NCI-H226 (cell line): Measurements from ENCODE around the gene EYA2.

Experiments used
- DNase-seq: peaks from one replicate; pipeline ENCODE4 v3.0.0-alpha.2; 2015

The EYA2 gene

DNA sequence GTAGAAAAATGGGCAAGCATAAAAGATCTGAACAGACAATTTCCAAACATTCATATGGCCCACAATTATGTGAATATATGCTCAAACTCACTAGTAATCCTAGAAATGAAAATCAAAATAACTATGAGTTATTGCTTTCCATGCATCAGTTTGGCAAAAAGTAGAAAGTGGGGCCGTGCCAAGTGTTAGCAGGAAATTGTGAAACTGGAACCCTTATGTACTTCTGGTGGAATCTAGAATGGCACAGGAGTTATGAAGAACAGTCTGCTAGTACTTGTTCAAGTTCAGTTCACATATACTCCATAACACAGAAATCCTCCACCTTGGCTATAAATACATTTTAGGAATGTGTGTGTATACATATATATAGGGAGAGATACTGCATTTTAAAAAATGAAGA, 89.8 kb downstream of the EYA2 start:
- no peak for DNase-seq

DNA sequence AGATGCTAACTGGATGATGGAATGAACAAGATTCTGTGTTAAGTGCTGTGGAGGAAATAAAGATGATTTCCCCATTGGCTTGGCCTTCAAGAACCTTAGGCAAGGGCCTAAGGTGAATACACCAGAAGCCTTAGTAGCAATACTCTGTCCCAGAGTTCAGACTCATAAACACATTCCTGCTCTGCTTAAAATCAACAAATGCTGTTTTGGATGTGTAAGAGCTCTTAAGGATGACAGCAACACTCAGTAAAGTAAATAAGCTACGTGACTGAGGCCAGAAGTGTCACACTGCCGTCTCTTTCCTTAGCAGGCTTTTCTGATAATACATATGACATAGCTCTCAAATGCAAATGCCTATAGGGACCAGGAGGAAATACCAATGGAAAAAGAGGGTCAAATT, 90.6 kb downstream of the EYA2 start:
- no peak for DNase-seq

- no peak for DNase-seq
These were observed 91.0 kb downstream of the EYA2 start for GRCh38 chr20:46985671-46986070.

DNA sequence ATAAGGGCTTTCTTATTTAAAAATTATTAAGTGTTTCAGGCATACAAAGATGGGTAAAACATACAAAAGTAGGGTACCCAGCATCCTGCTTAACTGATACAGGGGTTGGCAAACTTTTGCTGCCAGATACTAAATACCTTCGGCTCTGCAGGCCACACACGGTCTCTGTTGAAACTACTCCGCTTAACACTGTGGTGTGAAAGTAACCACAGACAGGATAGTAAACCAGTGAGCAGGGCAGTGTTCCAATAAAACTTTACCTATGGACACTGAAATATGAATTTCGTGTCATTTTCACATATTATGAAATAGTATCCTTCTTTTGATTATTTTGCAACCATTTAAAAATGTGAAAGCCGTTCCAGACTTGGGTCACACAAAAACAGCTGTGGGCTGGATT, 92.4 kb downstream of the EYA2 start:
- no peak for DNase-seq

DNA sequence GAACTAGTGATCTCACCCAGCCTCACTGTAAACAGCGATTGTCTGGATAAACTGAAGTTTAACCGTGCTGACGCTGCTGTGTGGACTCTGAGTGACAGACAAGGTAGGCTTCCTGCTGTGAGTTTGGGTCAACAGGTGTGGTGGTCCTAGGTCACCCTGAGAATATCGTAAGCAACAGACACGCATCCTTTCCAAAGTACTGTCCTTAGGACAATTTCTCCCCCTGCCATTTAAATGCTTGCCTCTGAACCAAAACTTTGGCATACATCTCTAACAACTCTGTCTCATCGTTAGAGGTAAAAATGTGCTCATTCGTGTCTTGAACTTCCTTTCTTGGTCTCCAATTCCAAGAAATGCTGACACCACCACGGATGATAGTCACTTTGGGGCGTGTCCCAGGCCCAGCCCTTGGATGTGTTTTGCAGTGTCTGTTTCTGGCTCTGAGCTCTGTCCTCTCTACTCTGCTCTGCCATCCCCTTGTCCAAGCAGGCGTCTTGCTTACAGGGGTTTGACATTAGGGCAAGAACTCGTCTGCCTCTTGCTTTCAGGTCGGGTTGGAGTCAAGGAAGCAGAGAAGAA, 95.5 kb downstream of the EYA2 start:
- DNase-seq: no peak

DNA sequence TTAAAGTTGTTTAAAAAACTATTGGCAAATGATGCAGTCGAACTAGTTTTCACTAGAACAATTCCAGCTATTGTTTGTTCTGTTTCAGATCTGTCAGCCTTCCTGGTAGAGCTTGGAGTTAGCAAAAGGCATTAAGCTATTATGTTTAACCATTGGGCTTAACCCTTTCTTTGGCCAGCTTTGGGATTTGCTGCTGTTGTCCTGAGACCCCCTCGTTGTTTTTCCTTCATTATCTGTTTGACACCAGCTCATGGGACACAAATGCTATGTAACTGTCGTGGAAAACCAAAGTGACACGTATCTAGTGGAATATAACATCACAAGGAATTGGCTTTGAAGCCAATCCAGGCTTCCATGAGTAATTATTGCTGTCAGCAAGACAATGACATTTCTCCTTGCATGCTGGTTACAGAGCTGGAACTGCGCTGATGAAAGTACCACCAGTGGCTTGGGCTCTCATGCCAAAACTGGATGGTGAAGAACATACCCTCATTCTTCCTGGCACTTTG, 96.0 kb downstream of the EYA2 start:
- no peak for DNase-seq

DNA sequence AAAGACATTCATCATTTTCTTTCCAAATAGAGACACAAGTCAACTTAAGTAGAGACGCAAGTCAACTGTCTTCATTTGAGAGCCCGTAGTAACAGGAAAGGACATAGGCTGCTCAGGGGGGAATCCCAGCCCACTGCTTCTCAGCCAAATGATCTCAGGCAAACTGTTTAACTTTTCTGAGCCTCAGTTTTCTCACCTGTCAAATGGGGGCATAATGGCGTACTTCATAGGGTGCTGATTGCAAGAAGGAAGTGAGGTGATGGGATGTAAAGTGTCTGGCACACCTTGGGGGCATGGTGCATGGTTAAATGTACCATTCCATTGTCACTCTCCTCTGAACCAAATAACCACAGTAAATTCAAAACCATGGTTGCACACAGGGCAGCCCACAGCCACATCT, 96.5 kb downstream of the EYA2 start:
- no peak for DNase-seq

DNA sequence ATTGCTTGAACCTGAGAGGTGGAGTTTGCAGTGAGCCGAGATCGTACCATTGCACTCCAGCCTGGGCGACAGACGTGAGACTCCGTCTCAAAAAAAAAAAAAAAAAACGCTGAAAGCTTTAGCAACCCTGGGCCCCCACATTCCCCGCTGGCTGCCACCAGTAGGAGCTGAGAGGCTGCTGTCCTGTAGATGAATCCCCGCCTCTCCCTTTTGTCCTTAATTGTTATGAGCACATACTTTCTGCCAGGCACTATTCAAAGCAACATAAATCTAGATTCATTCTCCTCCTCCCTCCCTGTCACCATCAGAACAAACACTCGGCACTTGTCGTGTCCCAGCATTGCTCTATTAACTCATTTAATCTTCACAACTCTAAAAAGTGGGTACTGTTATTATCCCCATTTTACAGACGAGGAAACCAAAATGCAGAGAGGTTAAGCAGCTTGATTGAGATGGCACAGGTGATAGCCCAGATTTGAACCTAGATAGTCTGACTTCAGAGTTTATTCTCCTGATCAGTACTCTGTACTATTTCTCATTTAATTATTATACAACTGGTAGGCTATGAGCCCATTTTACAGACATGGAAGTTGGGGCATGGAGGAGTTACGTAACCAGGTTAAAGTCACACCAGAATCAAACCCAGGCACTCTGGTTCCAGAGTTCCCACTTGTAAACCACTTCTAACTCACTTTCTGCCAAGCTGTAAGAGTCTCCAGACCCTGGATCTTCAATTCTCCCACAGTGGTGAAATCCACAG, 97.4 kb downstream of the EYA2 start:
- DNase-seq: no peak

GRCh38 chr20:46992640-46993035, 98.0 kb downstream of the EYA2 start:
- no peak for DNase-seq

DNA sequence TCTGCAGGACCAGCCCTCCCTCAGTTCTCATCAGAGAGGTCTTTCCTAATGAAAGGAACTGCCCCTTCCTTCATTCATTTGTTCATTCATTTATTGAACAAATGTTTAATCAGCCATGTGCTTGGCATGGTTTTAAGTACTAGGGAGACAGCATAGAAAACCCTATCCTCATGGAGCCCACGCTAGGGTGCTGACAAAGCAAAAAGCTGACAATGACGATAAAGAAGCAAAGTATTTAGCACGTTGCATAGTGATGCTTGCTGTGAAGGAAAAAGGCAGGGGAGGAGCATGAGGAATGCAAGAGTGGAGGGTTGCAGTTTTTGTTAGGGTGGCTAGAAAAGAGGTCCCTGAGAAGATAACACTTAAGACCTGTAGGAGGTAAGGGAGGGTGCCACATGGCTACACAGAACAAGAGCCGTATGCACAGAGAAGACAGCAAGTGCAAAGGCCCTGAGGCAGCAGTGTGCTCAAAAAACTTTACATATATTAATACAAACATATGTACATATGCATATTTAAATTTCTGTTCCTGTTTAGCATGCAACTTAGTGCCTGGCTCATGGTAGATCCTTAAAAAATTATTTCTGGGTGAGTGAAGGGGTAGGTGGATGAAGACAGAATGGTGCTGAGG, 98.9 kb downstream of the EYA2 start:
- DNase-seq: no peak

DNA sequence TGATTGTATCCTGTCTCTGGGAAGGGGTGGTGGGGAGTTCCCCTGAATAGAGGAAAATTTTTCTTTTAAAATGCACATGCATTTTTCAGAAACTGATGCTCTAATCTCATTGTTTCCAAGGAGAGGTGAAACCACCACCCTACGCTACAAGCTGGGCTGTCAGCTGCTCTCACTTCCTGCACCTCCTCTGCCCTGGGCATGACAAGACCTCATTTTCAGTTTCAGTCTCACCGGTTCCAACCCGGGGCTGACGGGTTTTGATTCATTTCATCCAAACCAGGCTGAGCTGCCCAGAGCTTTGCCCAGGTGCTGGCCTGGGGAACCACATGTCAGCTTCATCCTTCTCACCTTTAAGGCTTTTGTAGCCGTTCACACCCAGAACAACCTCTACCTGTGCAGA, 99.7 kb downstream of the EYA2 start:
- no peak for DNase-seq

DNA sequence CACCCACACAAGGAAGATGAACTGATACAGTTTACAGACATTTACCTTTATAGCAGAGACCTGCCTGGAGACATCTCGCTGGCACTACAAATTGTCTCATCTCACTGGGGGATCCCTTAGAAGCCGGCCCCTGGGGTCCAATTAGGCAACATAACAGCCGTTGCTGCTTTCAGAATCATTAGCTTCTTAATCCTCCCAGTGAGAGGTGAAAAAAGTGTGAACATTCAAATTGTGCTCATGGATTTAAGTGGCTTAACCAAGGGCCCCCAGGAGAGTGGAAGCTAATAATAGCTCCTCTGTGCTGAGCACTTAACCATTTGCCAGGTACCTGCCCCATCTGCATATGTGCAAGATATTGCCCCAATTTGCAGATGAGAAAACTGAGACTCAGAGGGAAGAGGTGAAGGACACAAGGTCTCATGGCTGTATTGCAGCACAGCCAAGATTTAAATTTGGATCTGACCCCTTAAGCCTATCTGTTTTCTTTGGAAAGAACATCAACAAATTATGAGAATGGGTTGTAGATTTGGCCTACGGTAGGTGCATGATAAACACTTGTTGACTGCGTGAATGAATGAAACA, 101.0 kb downstream of the EYA2 start:
- DNase-seq: no peak

DNA sequence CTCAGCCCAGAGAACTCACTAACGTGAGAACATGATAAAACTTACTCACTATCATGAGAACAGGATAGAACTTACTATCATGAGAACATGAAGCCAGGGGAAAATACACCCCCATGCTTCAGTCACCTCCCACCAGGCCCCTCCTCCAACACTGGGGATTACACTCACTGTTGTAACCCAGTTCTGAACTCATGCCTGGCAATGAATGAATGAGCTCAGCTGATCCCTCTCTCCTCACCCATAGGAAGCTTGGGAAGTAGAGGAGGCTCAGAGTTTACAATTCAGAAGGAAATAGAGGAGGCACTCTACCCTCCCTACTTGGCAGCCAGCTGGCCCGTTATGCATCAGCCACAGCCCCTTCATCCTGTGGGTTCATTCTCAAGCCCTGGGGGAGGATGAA, 102.5 kb downstream of the EYA2 start:
- DNase-seq: no peak

DNA sequence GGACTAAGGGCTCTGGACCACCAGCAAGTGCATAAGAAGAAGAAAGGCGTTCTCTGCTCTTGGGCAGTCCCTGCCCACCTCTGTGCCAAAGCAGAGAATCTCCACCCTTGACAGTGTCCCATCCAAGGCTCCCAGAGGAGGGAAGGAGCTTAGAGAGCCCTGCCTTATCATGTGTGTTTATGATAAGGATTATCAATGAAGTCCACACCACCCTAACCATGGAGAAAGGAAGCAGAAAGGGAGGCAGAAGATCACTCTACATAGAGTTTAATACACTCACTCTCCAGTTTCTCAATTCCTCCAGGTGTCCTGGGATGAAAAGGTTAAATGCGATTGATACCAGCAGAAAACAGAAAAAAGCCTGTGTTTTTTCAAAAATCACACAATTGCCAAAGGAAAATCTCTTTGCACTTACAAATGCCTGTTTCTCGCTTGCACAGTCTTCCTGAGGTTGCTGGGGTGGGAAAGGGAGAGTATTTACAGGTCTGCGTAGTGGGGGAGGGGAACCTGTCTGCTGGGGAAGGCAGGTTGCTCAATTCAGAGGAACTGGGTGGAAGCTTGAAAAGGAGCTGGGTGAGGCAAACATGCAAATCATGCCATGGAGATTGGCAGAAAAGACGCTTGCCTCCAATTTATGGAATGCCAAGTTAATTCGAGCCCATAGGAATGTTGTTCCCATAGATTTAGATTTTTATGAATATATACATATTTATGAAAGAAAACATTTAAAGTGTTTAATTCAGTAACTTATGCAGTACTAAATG, 104.0 kb downstream of the EYA2 start:
- DNase-seq: no peak

GRCh38 chr20:46999801-47000465, 105.3 kb downstream of the EYA2 start:
- no peak for DNase-seq

DNA sequence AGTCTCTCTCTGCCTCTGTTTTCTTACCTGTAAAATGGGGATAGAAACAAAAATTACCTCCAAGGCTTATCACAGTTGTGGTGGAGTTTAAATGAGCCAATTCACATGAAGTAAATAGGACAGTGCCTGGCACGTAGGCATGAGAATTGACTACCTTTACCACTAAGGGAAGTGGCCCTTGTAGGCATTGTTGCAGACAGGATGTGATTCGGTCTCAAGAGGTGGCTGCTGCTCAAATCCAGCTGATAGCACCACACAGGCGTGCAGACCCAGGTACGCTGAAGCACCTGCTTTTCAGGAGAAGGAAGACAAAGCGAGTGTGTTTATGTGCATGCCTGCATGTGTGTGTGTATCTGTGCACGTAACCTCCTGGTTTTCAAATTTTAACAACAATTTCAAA, 108.6 kb downstream of the EYA2 start:
- DNase-seq: no peak

- no peak for DNase-seq
These were observed 109.5 kb downstream of the EYA2 start for GRCh38 chr20:47004179-47004578.

GRCh38 chr20:47007826-47008655, 113.4 kb downstream of the EYA2 start:
- no peak for DNase-seq

GRCh38 chr20:47008842-47009518, 114.3 kb downstream of the EYA2 start:
- no peak for DNase-seq

- no peak for DNase-seq
These were observed 115.1 kb downstream of the EYA2 start for GRCh38 chr20:47009784-47010183.

DNA sequence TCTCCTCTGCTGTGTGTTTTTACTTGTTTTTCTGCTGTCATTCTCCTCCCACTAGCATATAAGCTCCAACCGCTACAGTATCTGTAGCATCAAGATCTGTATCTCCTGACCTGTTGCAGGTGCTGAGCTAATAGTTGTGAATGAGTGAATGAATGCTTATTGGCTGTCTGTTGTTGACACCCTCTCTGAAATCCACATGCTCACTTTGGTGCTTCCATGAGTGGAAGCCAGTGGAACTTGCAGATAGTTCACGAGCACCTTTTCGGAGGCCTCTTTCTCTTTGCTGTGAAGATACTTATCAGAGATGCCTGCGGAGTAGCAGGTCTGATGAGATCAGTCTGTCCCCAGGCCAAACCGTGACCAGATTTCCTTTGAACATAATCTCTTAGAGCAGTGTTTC, 117.3 kb downstream of the EYA2 start:
- DNase-seq: no peak
